Rectal smooth muscle tissue (tissue), 1 donor: ENCODE results near the gene LRP1B.

Source experiments
- H3K27ac ChIP-seq: one replicate; pipeline ENCODE4 v1.7.0; 2013; ENCODE audit warnings: low read depth, low read length, inconsistent platforms
- H3K27me3 ChIP-seq: one replicate; pipeline ENCODE4 v1.7.0; 2013; ENCODE audit warnings: low read length; ENCODE audit not compliant: control insufficient read depth, insufficient read depth
- H3K36me3 ChIP-seq: one replicate; pipeline ENCODE4 v1.7.0; 2013; ENCODE audit warnings: low read length; ENCODE audit not compliant: control insufficient read depth, insufficient read depth
- H3K4me1 ChIP-seq: one replicate; pipeline ENCODE4 v1.7.0; 2013; ENCODE audit warnings: low read length; ENCODE audit not compliant: control insufficient read depth, insufficient read depth
- H3K4me3 ChIP-seq: one replicate; pipeline ENCODE4 v1.7.0; 2013; ENCODE audit warnings: low read length
- H3K9ac ChIP-seq: one replicate; pipeline ENCODE4 v1.7.0; 2013; ENCODE audit warnings: low read length

LRP1B gene

DNA sequence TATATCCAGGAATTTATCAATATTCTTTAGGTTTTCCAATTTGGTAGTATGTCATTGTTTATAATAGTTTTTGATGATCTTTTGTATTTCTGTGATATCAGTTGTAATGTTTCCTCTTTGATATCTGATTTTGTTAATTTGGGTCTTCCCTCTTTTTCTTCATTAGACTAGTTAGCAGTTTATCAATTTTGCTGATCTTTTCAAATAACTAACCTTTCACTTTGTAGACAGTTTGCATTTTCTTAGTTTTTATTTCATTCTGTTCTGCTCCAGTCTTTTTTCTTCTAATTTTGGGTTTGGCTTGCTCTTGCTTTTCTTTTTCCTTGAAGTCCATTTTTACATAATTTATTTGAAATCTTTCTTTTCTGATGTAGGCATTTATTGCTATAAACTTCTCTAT lies 824.4 kb downstream of the LRP1B start:
- H3K27me3 ChIP-seq = no peaks in the 10 kb centered on the region
- H3K9ac ChIP-seq = no peak overlapping the region
- no peak overlapping the region for H3K27ac ChIP-seq
- H3K36me3 ChIP-seq = no peaks in the 10 kb centered on the region
- no peaks in the 10 kb centered on the region for H3K4me1 ChIP-seq
- no peak overlapping the region for H3K4me3 ChIP-seq

DNA sequence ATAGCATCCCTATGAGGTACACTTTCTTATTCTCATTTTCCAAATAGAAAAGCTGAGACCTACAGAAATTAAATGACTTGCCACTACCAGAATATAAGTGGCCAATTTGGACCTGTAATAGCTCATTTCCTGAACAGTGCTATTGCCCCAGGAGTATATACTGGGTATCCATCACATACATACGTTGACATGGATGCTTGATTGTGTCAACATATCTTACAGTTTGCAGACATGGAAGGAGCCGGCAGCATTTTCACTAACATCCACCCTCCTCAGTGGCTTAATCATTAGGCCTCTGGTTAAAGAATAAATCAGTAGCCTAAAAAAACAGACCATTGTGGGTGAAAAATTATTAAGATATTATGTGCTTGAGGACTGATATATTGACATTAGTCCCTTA lies 829.3 kb downstream of the LRP1B start:
- no peaks in the 10 kb centered on the region for H3K27me3 ChIP-seq
- no peak overlapping the region for H3K27ac ChIP-seq
- no peaks in the 10 kb centered on the region for H3K36me3 ChIP-seq
- no peaks in the 10 kb centered on the region for H3K4me1 ChIP-seq
- no peak overlapping the region for H3K4me3 ChIP-seq
- H3K9ac ChIP-seq = no peak overlapping the region

DNA sequence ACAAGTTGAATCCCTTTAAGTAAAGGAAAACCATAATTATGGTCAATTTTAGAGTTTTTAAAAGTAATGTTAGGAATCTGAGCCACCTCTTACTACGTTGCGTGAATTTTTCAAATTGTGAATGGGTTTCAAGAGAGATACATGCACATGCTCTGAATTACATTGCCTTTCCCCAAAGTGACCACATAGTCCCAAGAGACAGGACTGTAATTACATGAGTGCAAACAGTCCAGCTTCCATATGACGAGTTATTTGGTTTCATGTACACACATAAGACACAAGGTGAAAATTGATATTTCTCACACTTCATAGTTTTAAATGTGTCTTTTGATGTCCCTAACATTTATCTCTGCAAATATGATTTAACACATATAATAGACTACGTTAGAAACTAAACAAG lies 850.8 kb downstream of the LRP1B start:
- Histone ChIP-seq H3K4me3 (no peak overlapping the region), H3K4me1 (no peaks in the 10 kb centered on the region), H3K36me3 (no peaks in the 10 kb centered on the region), H3K27ac (no peak overlapping the region), H3K27me3 (no peaks in the 10 kb centered on the region), H3K9ac (no peak overlapping the region)

GRCh38 chr2:141271346-141271745 lies 859.5 kb downstream of the LRP1B start:
- Histone ChIP-seq H3K36me3 (no peaks in the 10 kb centered on the region), H3K4me3 (no peak overlapping the region), H3K9ac (no peak overlapping the region), H3K27ac (no peak overlapping the region), H3K27me3 (no peaks in the 10 kb centered on the region), H3K4me1 (no peaks in the 10 kb centered on the region)

DNA sequence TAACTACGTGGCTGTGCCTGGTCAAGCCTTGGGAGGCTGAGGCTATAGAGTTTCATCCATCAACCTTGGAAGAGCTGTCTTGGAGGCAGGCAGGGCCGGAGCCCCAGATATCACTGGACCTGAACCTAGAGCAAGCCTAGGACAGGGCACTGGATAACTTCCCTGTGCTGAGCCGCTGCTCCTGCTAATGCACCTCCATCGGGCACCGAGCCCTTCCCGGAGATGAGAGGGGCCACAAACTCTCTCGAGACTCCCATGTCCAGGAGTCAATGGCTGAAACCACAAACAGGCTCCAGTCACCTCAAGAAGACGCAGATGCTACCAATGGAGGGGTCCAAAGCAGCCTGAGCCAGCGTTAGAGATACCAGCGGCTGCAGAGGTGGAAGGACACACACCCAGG lies 866.0 kb downstream of the LRP1B start:
- Histone ChIP-seq H3K27ac (no peak overlapping the region), H3K4me1 (no peaks in the 10 kb centered on the region), H3K4me3 (no peak overlapping the region), H3K27me3 (no peaks in the 10 kb centered on the region), H3K9ac (no peak overlapping the region), H3K36me3 (no peaks in the 10 kb centered on the region)

- Histone ChIP-seq H3K27me3 (no peaks in the 10 kb centered on the region), H3K4me3 (no peak overlapping the region), H3K9ac (no peak overlapping the region), H3K27ac (no peak overlapping the region), H3K4me1 (no peaks in the 10 kb centered on the region), H3K36me3 (no peaks in the 10 kb centered on the region)
These were observed 869.9 kb downstream of the LRP1B start for GRCh38 chr2:141260911-141261310.

DNA sequence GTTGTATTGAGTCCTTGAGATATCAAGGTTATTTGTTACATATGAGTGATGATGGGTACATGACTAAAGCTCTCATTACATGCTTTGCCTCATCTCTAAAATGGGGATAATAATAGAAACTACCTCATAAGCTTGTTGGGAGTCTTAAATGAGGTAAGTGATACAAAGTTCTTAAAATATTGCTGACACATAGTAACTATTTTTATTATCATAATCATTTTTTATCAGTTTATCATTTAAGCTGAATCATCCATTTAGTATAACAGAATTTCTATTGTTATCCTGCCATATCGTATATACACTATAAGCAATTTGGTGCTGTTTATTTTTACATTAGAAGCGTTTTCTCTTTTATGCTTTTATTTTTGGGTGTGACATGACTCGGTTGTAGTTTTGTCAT lies 871.1 kb downstream of the LRP1B start:
- no peak overlapping the region for H3K27ac ChIP-seq
- no peaks in the 10 kb centered on the region for H3K4me1 ChIP-seq
- H3K27me3 ChIP-seq = no peaks in the 10 kb centered on the region
- H3K4me3 ChIP-seq = no peak overlapping the region
- H3K9ac ChIP-seq = no peak overlapping the region
- H3K36me3 ChIP-seq = no peaks in the 10 kb centered on the region

DNA sequence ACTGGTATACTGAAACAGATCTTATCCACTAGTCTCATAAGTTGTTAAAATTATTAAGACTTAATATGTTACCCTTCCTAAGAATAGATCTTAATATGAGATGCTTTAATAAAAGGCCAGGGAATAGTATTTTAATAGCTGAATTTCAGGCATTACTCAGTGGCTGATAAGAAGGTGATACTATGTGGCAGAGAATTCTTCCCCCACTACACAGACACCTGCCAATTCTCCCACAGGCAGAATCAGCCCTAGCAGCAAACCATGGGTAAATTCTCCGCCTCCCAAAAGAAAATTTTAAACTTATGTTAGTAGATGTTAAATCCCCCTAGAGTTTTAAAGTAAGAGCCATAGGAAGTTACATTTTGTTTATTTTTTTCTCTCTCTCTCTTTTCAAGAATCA lies 888.8 kb downstream of the LRP1B start:
- H3K36me3 ChIP-seq = no peaks in the 10 kb centered on the region
- H3K4me1 ChIP-seq = no peaks in the 10 kb centered on the region
- H3K27ac ChIP-seq = no peak overlapping the region

GRCh38 chr2:141226560-141226959 lies 904.3 kb downstream of the LRP1B start:
- H3K4me3 ChIP-seq = no peak overlapping the region
- H3K27me3 ChIP-seq = no peaks in the 10 kb centered on the region
- no peak overlapping the region for H3K27ac ChIP-seq
- no peak overlapping the region for H3K9ac ChIP-seq
- no peaks in the 10 kb centered on the region for H3K4me1 ChIP-seq
- no peaks in the 10 kb centered on the region for H3K36me3 ChIP-seq

More for the DNA sequence above, 888.8 kb downstream of the LRP1B start:
- Histone ChIP-seq H3K4me3 (no peak overlapping the region), H3K9ac (no peak overlapping the region), H3K27me3 (no peaks in the 10 kb centered on the region)

- Histone ChIP-seq H3K36me3 (no peaks in the 10 kb centered on the region), H3K4me1 (no peaks in the 10 kb centered on the region), H3K4me3 (no peak overlapping the region), H3K27ac (no peak overlapping the region), H3K27me3 (no peaks in the 10 kb centered on the region), H3K9ac (no peak overlapping the region)
These were observed 923.8 kb downstream of the LRP1B start for GRCh38 chr2:141207036-141207385.

DNA sequence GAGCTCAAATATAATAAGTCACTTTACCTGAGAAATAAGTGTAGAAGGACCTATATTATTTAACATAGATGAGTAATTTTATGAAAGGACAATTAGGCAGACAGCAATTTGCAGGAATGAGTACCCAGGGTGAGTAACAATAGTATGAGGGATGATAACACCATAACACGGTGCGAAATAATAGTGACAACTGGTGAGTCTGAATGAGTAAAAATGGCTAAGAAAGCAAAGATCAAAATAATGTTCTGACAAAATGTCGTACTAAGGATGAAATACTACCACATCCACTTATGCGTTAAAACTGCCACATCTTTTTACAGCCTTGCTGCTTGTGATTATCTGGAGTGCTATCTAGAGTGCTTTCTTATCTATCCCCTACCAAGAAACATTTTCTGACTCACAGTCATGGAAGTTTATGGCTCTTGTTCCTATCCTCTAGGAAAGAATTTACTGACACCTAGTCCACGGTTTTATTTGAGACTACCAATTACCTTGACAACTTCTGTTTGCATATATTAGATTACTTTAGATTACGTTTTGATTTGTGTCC lies 929.7 kb downstream of the LRP1B start:
- no peak overlapping the region for H3K27ac ChIP-seq
- H3K9ac ChIP-seq = no peak overlapping the region
- no peaks in the 10 kb centered on the region for H3K4me1 ChIP-seq
- H3K4me3 ChIP-seq = no peak overlapping the region
- H3K27me3 ChIP-seq = no peaks in the 10 kb centered on the region
- no peaks in the 10 kb centered on the region for H3K36me3 ChIP-seq

DNA sequence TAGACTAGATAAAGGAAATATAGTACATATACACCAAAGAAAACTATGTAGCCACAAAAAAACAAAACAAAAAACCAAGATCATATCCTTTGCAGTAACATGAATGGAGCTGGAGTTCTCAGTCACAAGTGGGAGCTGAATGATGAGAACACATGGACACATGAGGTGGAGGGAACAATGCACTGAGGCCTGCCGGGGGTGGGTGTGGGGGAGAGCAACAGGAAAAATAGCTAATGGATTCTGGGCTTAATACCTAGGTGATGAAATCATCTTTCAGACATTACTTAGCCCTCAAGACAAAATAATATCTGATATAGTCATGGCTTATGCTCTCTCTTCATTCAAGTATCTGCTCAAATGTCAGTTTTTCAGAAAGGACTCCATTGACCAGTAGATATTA lies 930.6 kb downstream of the LRP1B start:
- Histone ChIP-seq H3K4me3 (no peak overlapping the region), H3K9ac (no peak overlapping the region), H3K4me1 (no peaks in the 10 kb centered on the region), H3K27me3 (no peaks in the 10 kb centered on the region), H3K27ac (no peak overlapping the region), H3K36me3 (no peaks in the 10 kb centered on the region)

GRCh38 chr2:141199711-141200110 lies 931.1 kb downstream of the LRP1B start:
- H3K36me3 ChIP-seq = no peaks in the 10 kb centered on the region

More at GRCh38 chr2:141199711-141200110, 931.1 kb downstream of the LRP1B start:
- no peak overlapping the region for H3K4me3 ChIP-seq
- H3K27me3 ChIP-seq = no peaks in the 10 kb centered on the region
- H3K4me1 ChIP-seq = no peaks in the 10 kb centered on the region
- no peak overlapping the region for H3K9ac ChIP-seq
- H3K27ac ChIP-seq = no peak overlapping the region
